Epithelial cell of proximal tubule (primary cell): ENCODE measurements around the gene TMLHE. TPM values are rescaled to one million over a fixed set of nuclear protein-coding genes. Genes with fewer than 3 reads are reported as not detected.
"Not testable (repeated sequence)": the region's sequence is repeated elsewhere in the genome, so short reads cannot be mapped to it uniquely, and the experiment has no call there.

Experiments
- DNase-seq: peaks from one replicate; pipeline ENCODE4 v3.0.0-alpha.2; 2011; ENCODE audit warnings: low read depth
- H3K4me3 ChIP-seq: 2 replicates; pipeline ENCODE4 v1.5.1; 2011; ENCODE audit warnings: low read depth, mild to moderate bottlenecking, low read length
- CTCF ChIP-seq: conservative IDR thresholded peaks from 2 replicates; pipeline ENCODE4 v1.5.1; 2012; ENCODE audit warnings: low read depth, mild to moderate bottlenecking, low read length
- total RNA-seq: library from RNA; depleted of rRNA; stranded (reverse); fragments of >200 nt; gene quantifications from 2 replicates; pipeline ENCODE4 v1.2.3, GENCODE V29; 2015

Gene TMLHE
- total RNA-seq, 1 donor from 2014 or later: 8.6 TPM

GRCh38 chrX:155577682-155578081, 35.1 kb downstream of the TMLHE start:
- no peak for TF ChIP-seq CTCF
- no peak overlapping the region for H3K4me3 ChIP-seq
- no peak for DNase-seq

GRCh38 chrX:155563099-155563498, 49.7 kb downstream of the TMLHE start:
- no peak overlapping the region for H3K4me3 ChIP-seq
- no peak for DNase-seq
- TF ChIP-seq CTCF: no peak

GRCh38 chrX:155544881-155545280, 67.9 kb downstream of the TMLHE start:
- no peak for DNase-seq
- TF ChIP-seq CTCF: no peak

GRCh38 chrX:155535866-155536265, 76.9 kb downstream of the TMLHE start:
- H3K4me3 ChIP-seq: no peak overlapping the region
- no peak for DNase-seq
- TF ChIP-seq CTCF: no peak

More at GRCh38 chrX:155544881-155545280, 67.9 kb downstream of the TMLHE start:
- no peak overlapping the region for H3K4me3 ChIP-seq

GRCh38 chrX:155534800-155535199, 78.0 kb downstream of the TMLHE start:
- H3K4me3 ChIP-seq: no peak overlapping the region
- DNase-seq: no peak
- TF ChIP-seq CTCF: no peak

GRCh38 chrX:155527023-155527422, 85.7 kb downstream of the TMLHE start:
- not testable (repeated sequence) for DNase-seq, H3K4me3 ChIP-seq

- H3K4me3 ChIP-seq: no peak overlapping the region
- no peak for TF ChIP-seq CTCF
- DNase-seq: no peak
These were observed 98.5 kb downstream of the TMLHE start for GRCh38 chrX:155514225-155514624.

- no peak for TF ChIP-seq CTCF
- H3K4me3 ChIP-seq: no peak overlapping the region
- no peak for DNase-seq
These were observed 107.5 kb downstream of the TMLHE start for GRCh38 chrX:155505296-155505695.

- not testable (repeated sequence) for DNase-seq, H3K4me3 ChIP-seq
These were observed 117.6 kb downstream of the TMLHE start for GRCh38 chrX:155495134-155495533.

- DNase-seq, H3K4me3 ChIP-seq: not testable (repeated sequence)
These were observed 121.3 kb downstream of the TMLHE start for GRCh38 chrX:155491421-155491820.

- not testable (repeated sequence) for H3K4me3 ChIP-seq, DNase-seq
These were observed 135.6 kb downstream of the TMLHE start for GRCh38 chrX:155477136-155477535.
